Kidney (tissue), 14 donors: ENCODE measurements around the gene ADAT3. TPM values are rescaled to one million over a fixed set of nuclear protein-coding genes. Genes with fewer than 3 reads are reported as not detected.
"Not testable (repeated sequence)": the region's sequence is repeated elsewhere in the genome, so short reads cannot be mapped to it uniquely, and the experiment has no call there.

Experiments
- DNase-seq, 5 donors: peaks; one replicate each; pipeline ENCODE4 v3.0.0-alpha.2; 2013 to 2020
- FAIRE-seq: peaks from 2 replicates; lab custom pipeline; 2012; peaks lifted over from hg19 to GRCh38; lab: Jason Lieb, UNC
- H3K27ac ChIP-seq, 2 donors: one replicate each; pipeline ENCODE4 v1.7.0; 2013; ENCODE audit warnings: low read depth in 2 of 2, low read length in 2 of 2, inconsistent platforms in 1 of 2
- H3K27me3 ChIP-seq: one replicate; pipeline ENCODE4 v1.7.1; 2013; ENCODE audit warnings: low read length, inconsistent platforms; ENCODE audit not compliant: control insufficient read depth, insufficient read depth
- H3K36me3 ChIP-seq, 3 donors: one replicate each; pipeline versions ENCODE4 v1.7.0 to v1.7.1; 2013; ENCODE audit warnings: low read length in 3 of 3, control low read depth in 1 of 3, inconsistent platforms in 1 of 3; ENCODE audit not compliant: insufficient read depth in 3 of 3, control insufficient read depth in 2 of 3
- H3K4me1 ChIP-seq, 3 donors: one replicate each; pipeline versions ENCODE4 v1.7.0 to v1.7.1; 2013; ENCODE audit warnings: low read length in 3 of 3, inconsistent platforms in 1 of 3, low read depth in 1 of 3; ENCODE audit not compliant: control insufficient read depth in 2 of 3, insufficient read depth in 2 of 3
- H3K4me3 ChIP-seq, 3 donors: one replicate each; pipeline versions ENCODE4 v1.7.0 to v1.8.1; 2013; ENCODE audit warnings: low read length in 3 of 3, control low read depth in 1 of 3, inconsistent platforms in 1 of 3
- H3K9ac ChIP-seq, 3 donors: one replicate each; pipeline versions ENCODE4 v1.7.0 to v1.7.1; 2013; ENCODE audit warnings: low read length in 3 of 3, control low read depth in 1 of 3, inconsistent platforms in 1 of 3
- H3K9me3 ChIP-seq, 3 donors: one replicate each; pipeline versions ENCODE4 v1.7.0 to v1.7.1; 2013; ENCODE audit warnings: low read length in 3 of 3, control low read depth in 1 of 3, inconsistent platforms in 1 of 3; ENCODE audit not compliant: control insufficient read depth in 2 of 3, insufficient read depth in 1 of 3
- intact Hi-C: fragments of 100-400 bp; cut with DNase I; formaldehyde crosslinking; loops from one replicate; pipeline ENCODE4 v1.11.1; 2022
- polyA plus RNA-seq: library from polyadenylated mRNA; stranded (reverse); fragments of 350-450 nt; fragmentation: Illumina TruSeq; extraction: RNeasy Lipid Tissue Mini Kit (QIAGEN cat#74804); gene quantifications from one replicate; pipeline ENCODE4 v1.2.3, GENCODE V29; 2014; ENCODE audit warnings: low read depth, low replicate concordance; ENCODE audit not compliant: insufficient read depth
- total RNA-seq: library from RNA; stranded (reverse); fragmentation: NEBNext Ultra II Directional; extraction: Animal tissue kit (Norgen Biotek cat#: 25700); gene quantifications from one replicate; pipeline ENCODE4 v1.2.1, GENCODE V29; 2021
- TF ChIP-seq, protein P1 (sequence below): IDR thresholded peaks from 3 replicates; pipeline ENCODE4 v1.5.1; 2012; ENCODE audit warnings: mild to moderate bottlenecking, moderate library complexity, borderline replicate concordance; ENCODE audit not compliant: insufficient read depth; ENCODE audit errors: extremely low read depth
- donor health status: control.
- donor health status: control.
- donor health status: control.
- donor health status: control.
- donor health status: control.
- donor health status: DM: yes; HTN: yes; CAD: no.
- donor health status: Normal renal cell carcinoma (clear cell type).

ADAT3 gene
- total and polyA plus RNA-seq, 2 donors from 2014 or later, result 6.1 to 10.3 TPM

- no peak overlapping the region for H3K9ac ChIP-seq
- DNase-seq (no peak), FAIRE-seq (no peak)
- peaks cover 0 to 35% (median 7%) of the 10 kb centered on the region in 3 donors for H3K4me1 ChIP-seq
- TF ChIP-seq, protein P1, sequence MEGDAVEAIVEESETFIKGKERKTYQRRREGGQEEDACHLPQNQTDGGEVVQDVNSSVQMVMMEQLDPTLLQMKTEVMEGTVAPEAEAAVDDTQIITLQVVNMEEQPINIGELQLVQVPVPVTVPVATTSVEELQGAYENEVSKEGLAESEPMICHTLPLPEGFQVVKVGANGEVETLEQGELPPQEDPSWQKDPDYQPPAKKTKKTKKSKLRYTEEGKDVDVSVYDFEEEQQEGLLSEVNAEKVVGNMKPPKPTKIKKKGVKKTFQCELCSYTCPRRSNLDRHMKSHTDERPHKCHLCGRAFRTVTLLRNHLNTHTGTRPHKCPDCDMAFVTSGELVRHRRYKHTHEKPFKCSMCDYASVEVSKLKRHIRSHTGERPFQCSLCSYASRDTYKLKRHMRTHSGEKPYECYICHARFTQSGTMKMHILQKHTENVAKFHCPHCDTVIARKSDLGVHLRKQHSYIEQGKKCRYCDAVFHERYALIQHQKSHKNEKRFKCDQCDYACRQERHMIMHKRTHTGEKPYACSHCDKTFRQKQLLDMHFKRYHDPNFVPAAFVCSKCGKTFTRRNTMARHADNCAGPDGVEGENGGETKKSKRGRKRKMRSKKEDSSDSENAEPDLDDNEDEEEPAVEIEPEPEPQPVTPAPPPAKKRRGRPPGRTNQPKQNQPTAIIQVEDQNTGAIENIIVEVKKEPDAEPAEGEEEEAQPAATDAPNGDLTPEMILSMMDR, result no peak
- no peak overlapping the region for H3K27ac ChIP-seq
- no peaks in the 10 kb centered on the region for H3K9me3 ChIP-seq
- no peaks in the 10 kb centered on the region for H3K27me3 ChIP-seq
- H3K4me3 ChIP-seq, result no peak overlapping the region
- H3K36me3 ChIP-seq, result no peaks in the 10 kb centered on the region
- intact Hi-C loops, result no loop called here
These were observed 24.4 kb upstream of the ADAT3 start for GRCh38 chr19:1880611-1881392.

GRCh38 chr19:1881393-1882088, 23.7 kb upstream of the ADAT3 start:
- Histone ChIP-seq H3K27ac (peak overlapping the region in 1 of 2 donors; percentile 7), H3K4me1 (peaks cover 0 to 31% (median 7%) of the 10 kb centered on the region in 3 donors)
- H3K9ac ChIP-seq, FAIRE-seq, H3K4me3 ChIP-seq, DNase-seq, intact Hi-C loops, H3K36me3 ChIP-seq, H3K9me3 ChIP-seq, H3K27me3 ChIP-seq: not testable (repeated sequence)

DNA sequence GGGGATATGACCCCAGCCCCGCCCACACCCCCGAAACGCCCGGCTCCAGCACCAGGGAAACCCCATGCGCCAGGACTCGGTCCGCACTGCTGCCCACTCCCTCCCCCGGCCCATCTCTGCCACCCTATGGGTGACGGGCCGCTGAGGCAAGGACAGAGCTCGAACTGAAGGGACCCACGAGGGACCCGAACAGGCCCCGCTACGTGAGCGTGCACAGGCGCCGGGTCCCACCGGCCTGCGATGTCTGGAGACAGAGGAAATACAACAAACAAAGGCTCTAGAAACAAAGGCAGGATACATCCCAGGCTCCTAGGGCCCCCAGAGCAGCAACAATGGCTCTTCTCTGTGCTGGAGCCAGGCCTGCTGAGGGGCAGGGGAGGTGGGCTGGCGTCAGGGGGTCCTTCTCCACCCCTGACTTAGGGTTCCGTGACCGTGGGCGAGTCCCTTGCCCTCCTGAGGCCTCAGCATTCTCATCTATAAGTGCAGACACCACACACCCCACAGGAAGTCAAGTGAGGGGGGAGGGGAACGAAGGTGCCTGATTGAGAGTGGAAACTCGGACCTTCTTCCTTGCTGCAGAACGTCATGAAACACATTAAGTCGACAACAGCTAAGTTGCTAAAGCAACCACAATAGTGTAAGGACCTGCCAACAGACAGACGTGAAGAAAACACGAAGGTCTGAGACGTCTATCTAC, 23.0 kb upstream of the ADAT3 start:
- H3K27ac ChIP-seq, result peak overlapping the region in 1 of 2 donors; percentile 59
- no peaks in the 10 kb centered on the region for H3K36me3 ChIP-seq
- FAIRE-seq (no peak), DNase-seq (no peak)
- no peaks in the 10 kb centered on the region for H3K9me3 ChIP-seq
- TF ChIP-seq, protein P1, result no peak
- peak overlapping the region in 2 of 3 donors; percentile 29 to 85 for H3K4me3 ChIP-seq
- intact Hi-C loops, result no loop called here
- no peak overlapping the region for H3K9ac ChIP-seq
- H3K4me1 ChIP-seq, result peaks cover 0 to 29% (median 7%) of the 10 kb centered on the region in 3 donors
- H3K27me3 ChIP-seq, result no peaks in the 10 kb centered on the region
